LNCaP clone FGC (cell line): Measurements from ENCODE around the gene HAPSTR1.
"Not testable (repeated sequence)": the region's sequence is repeated elsewhere in the genome, so short reads cannot be mapped to it uniquely, and the experiment has no call there.

Experiments
- DNase-seq: peaks from one replicate; pipeline ENCODE4 v3.0.0-alpha.2; 2011; ENCODE audit warnings: low read depth
- H3K4me3 ChIP-seq: 2 replicates; pipeline ENCODE4 v1.5.1; 2011; ENCODE audit warnings: mild to moderate bottlenecking, low read depth, low read length, control low read depth
- TF ChIP-seq, protein P1 (sequence below): IDR thresholded peaks from 2 replicates; pipeline ENCODE4 v1.5.1; 2012; ENCODE audit warnings: mild to moderate bottlenecking; ENCODE audit not compliant: control insufficient read depth, insufficient read depth; ENCODE audit errors: extremely low read depth

The HAPSTR1 gene

DNA sequence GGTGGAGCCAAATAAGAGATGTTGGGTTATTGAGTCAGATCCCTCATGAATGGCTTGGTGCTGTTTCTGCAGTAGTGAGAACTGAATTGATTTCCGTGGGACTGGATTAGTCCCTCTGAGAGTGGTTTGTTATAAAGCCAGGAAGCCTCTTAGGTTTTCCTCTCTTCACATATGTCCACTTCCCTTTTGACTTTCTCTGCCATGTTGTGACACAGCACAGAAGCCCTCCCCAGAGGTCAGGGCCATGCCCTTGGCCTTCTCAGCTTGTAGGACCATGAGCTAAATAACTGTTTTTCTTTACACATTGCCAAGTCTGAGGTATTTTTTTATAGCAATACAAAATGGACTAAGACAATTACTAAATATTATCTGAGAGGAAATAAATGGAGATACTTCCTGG is 10.3 kb upstream of the HAPSTR1 start:
- TF ChIP-seq, protein P1, sequence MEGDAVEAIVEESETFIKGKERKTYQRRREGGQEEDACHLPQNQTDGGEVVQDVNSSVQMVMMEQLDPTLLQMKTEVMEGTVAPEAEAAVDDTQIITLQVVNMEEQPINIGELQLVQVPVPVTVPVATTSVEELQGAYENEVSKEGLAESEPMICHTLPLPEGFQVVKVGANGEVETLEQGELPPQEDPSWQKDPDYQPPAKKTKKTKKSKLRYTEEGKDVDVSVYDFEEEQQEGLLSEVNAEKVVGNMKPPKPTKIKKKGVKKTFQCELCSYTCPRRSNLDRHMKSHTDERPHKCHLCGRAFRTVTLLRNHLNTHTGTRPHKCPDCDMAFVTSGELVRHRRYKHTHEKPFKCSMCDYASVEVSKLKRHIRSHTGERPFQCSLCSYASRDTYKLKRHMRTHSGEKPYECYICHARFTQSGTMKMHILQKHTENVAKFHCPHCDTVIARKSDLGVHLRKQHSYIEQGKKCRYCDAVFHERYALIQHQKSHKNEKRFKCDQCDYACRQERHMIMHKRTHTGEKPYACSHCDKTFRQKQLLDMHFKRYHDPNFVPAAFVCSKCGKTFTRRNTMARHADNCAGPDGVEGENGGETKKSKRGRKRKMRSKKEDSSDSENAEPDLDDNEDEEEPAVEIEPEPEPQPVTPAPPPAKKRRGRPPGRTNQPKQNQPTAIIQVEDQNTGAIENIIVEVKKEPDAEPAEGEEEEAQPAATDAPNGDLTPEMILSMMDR, result no peak
- no peak overlapping the region for H3K4me3 ChIP-seq
- DNase-seq, result no peak

DNA sequence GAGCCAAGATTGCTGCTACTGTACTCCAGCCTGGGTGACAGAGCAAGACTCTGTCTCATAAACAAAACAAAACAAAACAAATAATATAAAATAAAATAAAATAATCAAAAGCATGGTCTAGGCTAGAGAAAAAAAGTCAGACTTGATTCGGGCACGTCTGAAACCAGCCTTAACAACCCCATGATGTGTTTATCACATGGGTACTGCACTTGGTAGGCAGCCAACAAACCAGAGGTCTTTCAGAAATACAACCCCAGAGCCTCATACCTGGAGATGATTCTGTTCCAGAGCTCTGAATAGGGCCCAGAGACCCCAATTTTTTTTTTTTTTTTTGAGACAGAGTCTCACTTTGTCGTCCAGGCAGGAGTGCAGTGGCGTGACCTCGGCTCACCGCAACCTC is 9.6 kb upstream of the HAPSTR1 start:
- DNase-seq, result no peak
- TF ChIP-seq, protein P1, result no peak
- H3K4me3 ChIP-seq, result no peak overlapping the region

DNA sequence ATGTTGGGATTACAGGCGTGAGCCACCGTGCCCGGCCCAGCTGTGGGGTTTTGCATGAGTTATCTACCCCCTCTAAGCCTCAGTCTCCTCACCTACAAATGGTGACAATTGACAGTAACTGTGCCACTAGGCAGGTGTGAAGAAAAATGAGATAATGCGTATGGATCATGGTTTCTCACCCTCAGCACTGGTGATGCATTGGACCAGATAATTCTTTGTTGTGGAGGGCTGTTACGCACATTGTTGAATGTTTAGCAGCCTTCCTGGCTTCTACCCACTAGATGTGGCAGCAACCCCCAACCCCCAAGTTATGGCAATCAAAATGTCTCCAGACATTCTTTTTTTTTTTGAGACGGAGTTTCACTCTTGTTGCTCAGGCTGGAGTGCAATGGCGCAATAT is 9.0 kb upstream of the HAPSTR1 start:
- DNase-seq, result no peak
- no peak overlapping the region for H3K4me3 ChIP-seq
- TF ChIP-seq, protein P1, result no peak

DNA sequence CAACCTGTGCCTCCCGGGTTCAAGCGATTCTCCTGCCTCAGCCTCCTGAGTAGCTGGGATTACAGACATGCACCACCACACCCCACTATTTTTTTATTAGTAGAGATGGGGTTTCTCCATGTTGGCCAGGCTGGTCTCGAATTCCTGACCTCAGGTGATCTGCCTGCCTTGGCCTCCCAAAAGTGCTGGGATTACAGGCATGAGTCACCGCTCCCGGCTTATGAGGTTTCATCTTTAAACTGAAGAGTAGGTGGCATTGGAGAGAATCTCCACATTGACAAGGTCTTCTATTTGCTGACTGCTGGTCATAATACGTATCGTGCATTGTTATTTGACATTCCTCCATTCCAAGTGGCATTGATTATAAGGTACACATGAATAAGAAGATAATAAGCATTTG is 3.7 kb upstream of the HAPSTR1 start:
- DNase-seq, result not testable (repeated sequence)

DNA sequence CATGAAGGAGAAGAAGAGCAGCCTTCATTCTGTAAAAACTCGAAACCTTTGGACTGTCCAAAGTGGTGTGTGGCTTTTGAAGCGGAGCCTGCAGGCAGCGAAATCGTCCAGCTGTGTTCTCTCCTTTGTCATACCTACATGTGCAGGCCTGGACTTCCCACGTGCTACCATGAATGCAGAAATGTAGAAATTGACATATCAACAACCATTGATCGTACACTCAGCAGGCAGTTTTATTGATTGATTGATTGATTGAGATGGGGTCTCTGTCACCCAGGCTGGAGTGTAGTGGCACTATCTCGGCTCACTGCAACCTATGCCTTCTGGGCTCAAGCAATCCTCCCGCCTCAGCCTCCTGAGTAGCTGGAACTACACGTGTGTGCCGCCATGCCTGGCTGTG is 2.6 kb upstream of the HAPSTR1 start:
- no peak overlapping the region for H3K4me3 ChIP-seq
- DNase-seq, result no peak
- TF ChIP-seq, protein P1, result no peak

More for the DNA sequence above, 3.7 kb upstream of the HAPSTR1 start:
- not testable (repeated sequence) for H3K4me3 ChIP-seq

DNA sequence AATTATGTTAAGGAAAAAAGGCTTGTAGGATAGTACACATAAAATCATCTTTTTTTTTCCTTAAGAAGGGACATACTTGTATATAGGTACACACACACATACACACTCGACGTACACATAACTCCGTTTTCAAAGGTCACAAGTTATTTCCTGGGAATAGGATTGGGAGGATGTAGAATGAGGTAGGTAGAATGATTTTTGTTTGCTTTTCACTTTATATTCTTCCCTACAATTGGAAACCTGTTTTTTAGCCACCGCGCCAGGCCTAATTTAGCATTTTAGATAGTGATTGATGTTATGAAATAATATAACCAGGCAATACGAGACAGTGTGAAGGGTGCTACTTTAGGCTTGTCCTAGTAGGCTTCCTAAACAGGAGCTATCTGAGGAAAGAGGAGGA is 1.8 kb upstream of the HAPSTR1 start:
- no peak for DNase-seq
- TF ChIP-seq, protein P1, result no peak
- no peak overlapping the region for H3K4me3 ChIP-seq

DNA sequence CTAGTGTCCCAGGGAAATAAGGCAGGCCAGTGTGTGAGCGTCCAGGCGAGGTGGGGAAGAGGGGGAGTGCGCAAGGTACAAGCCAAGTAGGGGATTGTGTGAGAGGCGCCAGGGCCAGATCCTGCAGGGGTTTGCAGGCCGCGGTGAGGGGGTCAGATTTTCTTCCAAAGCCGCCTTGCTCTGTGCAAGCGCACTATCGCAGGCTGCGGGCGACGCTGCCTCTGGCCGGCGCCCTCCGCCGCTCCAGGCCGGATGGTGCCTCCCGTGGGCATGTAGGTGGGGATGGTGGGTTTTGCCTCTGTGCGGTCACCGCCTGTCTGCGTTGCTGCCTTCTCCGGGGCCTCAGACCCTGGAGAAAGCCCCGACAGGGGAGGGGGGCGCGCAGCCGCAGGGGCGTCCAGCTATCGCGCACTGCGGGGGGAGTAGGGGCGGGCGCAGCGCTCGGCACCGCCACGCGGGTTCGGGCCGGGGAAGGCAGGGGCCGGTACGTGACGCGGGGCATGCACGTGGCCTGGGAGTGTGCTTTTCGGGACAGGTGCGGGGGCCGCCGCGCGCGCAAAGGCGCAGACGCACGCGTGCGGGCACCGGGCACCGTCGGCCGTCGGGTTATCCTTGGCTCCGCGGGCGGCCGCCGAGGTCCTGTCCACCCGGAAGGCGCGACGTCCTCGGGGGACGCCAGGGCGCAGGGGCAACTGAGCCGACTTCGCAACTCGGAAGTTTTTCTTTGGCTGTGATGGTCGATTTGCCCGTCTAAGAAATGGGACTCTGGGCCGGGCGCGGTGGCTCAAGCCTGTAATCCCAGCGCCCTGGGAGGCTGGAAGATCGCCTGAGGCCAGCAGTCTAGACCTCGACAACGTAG is 1.1 kb upstream of the HAPSTR1 start:
- DNase-seq, result no peak
- H3K4me3 ChIP-seq, result peak overlapping the region; percentile 64
- TF ChIP-seq, protein P1, result no peak
